ENCODE data around the gene TRIML1. TPM values are rescaled to one million over a fixed set of nuclear protein-coding genes. Genes with fewer than 3 reads are reported as not detected.
A peak's percentile ranks its signal among the peaks of the same experiment; 100 is the strongest.

Gene TRIML1

GRCh38 chr4:188194421-188194820, 55.2 kb downstream of the TRIML1 start:
- H3K4ac ChIP-seq (ENCODE audit: low read length): no peak overlapping the region
- H4K8ac ChIP-seq (ENCODE audit: low read depth, low read length): no peak overlapping the region
- no peaks in the 10 kb centered on the region for H3K79me1 ChIP-seq (ENCODE audit: low read depth, low read length)
- no peak overlapping the region for H3K4me2 ChIP-seq (ENCODE audit: insufficient read depth, low read length, poor library complexity, severe bottlenecking)
- H3K36me3 ChIP-seq (replicated peaks in 1 of 2; ENCODE audit: control insufficient read depth in 2 of 2, insufficient read depth in 2 of 2, low read length in 2 of 2): no peaks in the 10 kb centered on the region
- H3K9ac ChIP-seq (ENCODE audit: low read depth, low read length, poor library complexity): no peak overlapping the region
- H3K4me1 ChIP-seq (ENCODE audit: control insufficient read depth in 2 of 2, insufficient read depth in 1 of 2, low read depth in 1 of 2, low read length in 2 of 2): no peaks in the 10 kb centered on the region
- no peak for DNase-seq (ENCODE audit: low spot score)
- no peak overlapping the region for H3K18ac ChIP-seq (ENCODE audit: low read length)
- H3K9me3 ChIP-seq (replicated peaks in 1 of 2; ENCODE audit: control insufficient read depth in 2 of 2, insufficient read depth in 1 of 2, low read depth in 1 of 2, low read length in 2 of 2): no peaks in the 10 kb centered on the region
- H2BK120ac ChIP-seq (ENCODE audit: low read depth, low read length): no peak overlapping the region
- H2BK5ac ChIP-seq (ENCODE audit: low read length): no peak overlapping the region
- H3K27ac ChIP-seq (replicated peaks; ENCODE audit: low read length): no peak overlapping the region
- H3K4me3 ChIP-seq (ENCODE audit: low read length in 2 of 2): no peak overlapping the region
- H3K23ac ChIP-seq (ENCODE audit: low read depth, low read length, poor library complexity): no peak overlapping the region
- H3K14ac ChIP-seq (ENCODE audit: low read length): no peak overlapping the region
- no peak overlapping the region for H4K91ac ChIP-seq (ENCODE audit: low read depth, low read length, poor library complexity)
- H2AK5ac ChIP-seq (ENCODE audit: low read depth, low read length): no peak overlapping the region
- H3K27me3 ChIP-seq (ENCODE audit: control insufficient read depth in 3 of 3, insufficient read depth in 3 of 3, low read depth in 1 of 3, low read length in 3 of 3): no peaks in the 10 kb centered on the region
- no peak overlapping the region for H2BK15ac ChIP-seq (ENCODE audit: low read length)
- no CpG with 5 or more reads among the region's 5 CpGs for WGBS, 2 donors (ENCODE audit: extremely low coverage in 2 of 2, insufficient read length in 2 of 2, insufficient replicate concordance in 1 of 2)
- no peak overlapping the region for H2AFZ ChIP-seq (ENCODE audit: low read length)
- H2BK12ac ChIP-seq (ENCODE audit: low read length): no peak overlapping the region

GRCh38 chr4:188195389-188195985, 56.2 kb downstream of the TRIML1 start:
- Histone ChIP-seq H3K4me2 (ENCODE audit: insufficient read depth, low read length, poor library complexity, severe bottlenecking) (no peak overlapping the region), H3K4me1 (ENCODE audit: control insufficient read depth in 2 of 2, insufficient read depth in 1 of 2, low read depth in 1 of 2, low read length in 2 of 2) (no peaks in the 10 kb centered on the region), H2BK15ac (ENCODE audit: low read length) (no peak overlapping the region), H3K9ac (ENCODE audit: low read depth, low read length, poor library complexity) (no peak overlapping the region), H4K8ac (ENCODE audit: low read depth, low read length) (no peak overlapping the region), H3K9me3 (replicated peaks in 1 of 2; ENCODE audit: control insufficient read depth in 2 of 2, insufficient read depth in 1 of 2, low read depth in 1 of 2, low read length in 2 of 2) (no peaks in the 10 kb centered on the region), H2AK5ac (ENCODE audit: low read depth, low read length) (no peak overlapping the region), H3K4me3 (ENCODE audit: low read length in 2 of 2) (no peak overlapping the region), H3K18ac (ENCODE audit: low read length) (no peak overlapping the region), H3K27me3 (ENCODE audit: control insufficient read depth in 3 of 3, insufficient read depth in 3 of 3, low read depth in 1 of 3, low read length in 3 of 3) (no peaks in the 10 kb centered on the region), H2BK120ac (ENCODE audit: low read depth, low read length) (no peak overlapping the region), H3K4ac (ENCODE audit: low read length) (no peak overlapping the region), H3K79me1 (ENCODE audit: low read depth, low read length) (no peaks in the 10 kb centered on the region), H4K91ac (ENCODE audit: low read depth, low read length, poor library complexity) (no peak overlapping the region), H2AFZ (ENCODE audit: low read length) (no peak overlapping the region), H2BK12ac (ENCODE audit: low read length) (no peak overlapping the region), H3K27ac (replicated peaks; ENCODE audit: low read length) (no peak overlapping the region), H3K23ac (ENCODE audit: low read depth, low read length, poor library complexity) (no peak overlapping the region), H2BK5ac (ENCODE audit: low read length) (no peak overlapping the region), H3K36me3 (replicated peaks in 1 of 2; ENCODE audit: control insufficient read depth in 2 of 2, insufficient read depth in 2 of 2, low read length in 2 of 2) (no peaks in the 10 kb centered on the region), H3K14ac (ENCODE audit: low read length) (no peak overlapping the region)
- no peak for DNase-seq (ENCODE audit: low spot score)
- WGBS, 2 donors (ENCODE audit: extremely low coverage in 2 of 2, insufficient read length in 2 of 2, insufficient replicate concordance in 1 of 2): no CpG with 5 or more reads among the region's 8 CpGs

GRCh38 chr4:188196134-188196735, 57.0 kb downstream of the TRIML1 start:
- no CpG with 5 or more reads among the region's 13 CpGs for WGBS, 2 donors (ENCODE audit: extremely low coverage in 2 of 2, insufficient read length in 2 of 2, insufficient replicate concordance in 1 of 2)
- H3K4me1 ChIP-seq (ENCODE audit: control insufficient read depth in 2 of 2, insufficient read depth in 1 of 2, low read depth in 1 of 2, low read length in 2 of 2): no peaks in the 10 kb centered on the region

More at GRCh38 chr4:188196134-188196735, 57.0 kb downstream of the TRIML1 start:
- H3K9ac ChIP-seq (ENCODE audit: low read depth, low read length, poor library complexity): no peak overlapping the region
- H3K79me1 ChIP-seq (ENCODE audit: low read depth, low read length): no peaks in the 10 kb centered on the region
- H4K8ac ChIP-seq (ENCODE audit: low read depth, low read length): no peak overlapping the region
- no peak overlapping the region for H2BK5ac ChIP-seq (ENCODE audit: low read length)
- no peaks in the 10 kb centered on the region for H3K9me3 ChIP-seq (replicated peaks in 1 of 2; ENCODE audit: control insufficient read depth in 2 of 2, insufficient read depth in 1 of 2, low read depth in 1 of 2, low read length in 2 of 2)
- peak overlapping the region in 1 of 2 donors; percentile 54 for H3K4me3 ChIP-seq (ENCODE audit: low read length in 2 of 2)
- DNase-seq (ENCODE audit: low spot score): no peak
- no peak overlapping the region for H3K18ac ChIP-seq (ENCODE audit: low read length)
- H2BK120ac ChIP-seq (ENCODE audit: low read depth, low read length): no peak overlapping the region
- H3K23ac ChIP-seq (ENCODE audit: low read depth, low read length, poor library complexity): no peak overlapping the region
- H4K91ac ChIP-seq (ENCODE audit: low read depth, low read length, poor library complexity): no peak overlapping the region
- H3K27me3 ChIP-seq (ENCODE audit: control insufficient read depth in 3 of 3, insufficient read depth in 3 of 3, low read depth in 1 of 3, low read length in 3 of 3): no peaks in the 10 kb centered on the region
- no peaks in the 10 kb centered on the region for H3K36me3 ChIP-seq (replicated peaks in 1 of 2; ENCODE audit: control insufficient read depth in 2 of 2, insufficient read depth in 2 of 2, low read length in 2 of 2)
- no peak overlapping the region for H2AK5ac ChIP-seq (ENCODE audit: low read depth, low read length)
- H2BK15ac ChIP-seq (ENCODE audit: low read length): no peak overlapping the region
- peak overlapping the region; percentile 3 for H2AFZ ChIP-seq (ENCODE audit: low read length)
- H3K4me2 ChIP-seq (ENCODE audit: insufficient read depth, low read length, poor library complexity, severe bottlenecking): no peak overlapping the region
- no peak overlapping the region for H2BK12ac ChIP-seq (ENCODE audit: low read length)
- H3K27ac ChIP-seq (replicated peaks; ENCODE audit: low read length): no peak overlapping the region
- H3K14ac ChIP-seq (ENCODE audit: low read length): no peak overlapping the region
- no peak overlapping the region for H3K4ac ChIP-seq (ENCODE audit: low read length)

Small RNA genes lying within 50 kb of the gene (small RNA-seq; reads per million reads assigned to genes)
- not detected for gene RNU6-173P (ENCODE audit: insufficient read depth)
